Stimulated activated CD4-positive, alpha-beta T cell treated with anti-CD3 and anti-CD28 coated beads, TNF-alpha, amount 100 ng/mL, for 24 hours (primary cell): ENCODE measurements around the gene ADAM19.

Source experiments
- DNase-seq, 3 experiments: peaks; one replicate each; pipeline ENCODE4 v3.0.0-alpha.2; 2020; ENCODE audit warnings: low read depth in 3 of 3

The ADAM19 gene

DNA sequence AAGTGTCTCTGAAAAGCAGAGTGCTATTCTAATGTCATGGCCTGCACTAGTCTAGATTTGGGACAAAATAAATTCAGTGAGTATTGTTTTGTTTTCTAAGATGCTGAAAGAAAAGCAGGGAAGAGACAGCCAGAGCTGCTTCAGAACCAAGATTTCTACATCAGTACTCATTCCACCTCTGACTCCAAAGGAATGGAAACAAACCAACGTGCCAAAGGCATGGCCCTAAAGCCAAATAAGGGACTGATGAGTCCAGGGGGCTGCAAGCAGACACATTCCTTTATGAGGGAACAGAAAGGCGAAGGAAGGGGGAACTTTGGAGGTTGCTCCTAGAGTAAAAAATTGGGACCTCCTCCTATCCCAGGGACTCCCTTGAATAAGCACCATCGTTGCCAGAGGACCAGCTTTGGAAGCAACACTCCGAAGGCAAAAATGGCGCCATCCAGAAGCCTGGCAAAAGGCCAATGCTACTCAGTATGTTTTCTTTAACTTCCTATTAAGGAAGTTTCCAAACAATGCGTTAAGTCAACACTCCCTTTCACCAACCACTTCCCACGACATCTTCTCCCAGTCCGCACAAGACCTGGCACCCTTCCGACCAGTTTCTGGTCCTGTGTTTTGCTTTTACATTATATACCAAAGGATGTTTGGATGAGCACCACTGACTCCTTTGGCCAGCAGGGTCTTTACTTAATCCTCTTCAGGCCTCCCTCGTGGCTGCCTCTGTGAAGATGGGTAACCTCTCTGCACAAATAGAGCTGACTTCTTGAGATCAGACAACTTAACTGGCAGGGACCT is 31.6 kb downstream of the ADAM19 start:
- DNase-seq, result peak in 1 of 3 experiments; percentile 5

DNA sequence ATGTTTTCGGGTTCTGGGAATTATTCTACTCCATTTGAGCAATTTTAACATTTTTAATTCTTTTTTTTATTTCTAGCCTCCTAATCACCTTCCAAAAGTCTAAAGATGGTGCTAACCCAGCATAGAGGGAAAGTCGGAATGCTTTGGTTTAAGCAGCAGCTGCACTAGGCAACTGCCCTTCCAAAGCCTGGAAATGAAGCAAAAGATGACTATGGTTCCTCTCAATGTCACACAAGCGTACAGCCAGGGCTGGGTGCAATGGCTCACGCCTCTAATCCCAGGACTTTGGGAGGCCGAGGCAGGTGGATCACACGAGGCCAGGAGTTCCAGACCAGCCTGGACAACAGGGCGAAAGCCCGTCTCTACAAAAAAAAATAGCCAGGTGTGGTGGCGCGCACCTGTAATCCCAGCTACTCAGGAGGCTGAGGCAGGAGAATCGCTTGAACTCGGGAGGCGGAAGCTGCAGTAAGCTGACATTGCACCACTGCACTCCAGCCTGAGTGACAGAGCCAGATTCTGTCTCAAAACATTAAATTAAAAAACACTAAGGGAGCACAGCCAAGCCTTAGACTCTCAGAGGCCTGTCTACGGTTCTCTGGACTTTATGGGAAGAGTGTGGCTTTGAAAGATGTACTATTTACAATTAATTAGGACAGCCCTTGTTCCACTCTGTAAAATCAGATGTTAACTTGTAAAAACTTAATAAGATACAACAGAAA is 33.1 kb downstream of the ADAM19 start:
- no peak for DNase-seq

DNA sequence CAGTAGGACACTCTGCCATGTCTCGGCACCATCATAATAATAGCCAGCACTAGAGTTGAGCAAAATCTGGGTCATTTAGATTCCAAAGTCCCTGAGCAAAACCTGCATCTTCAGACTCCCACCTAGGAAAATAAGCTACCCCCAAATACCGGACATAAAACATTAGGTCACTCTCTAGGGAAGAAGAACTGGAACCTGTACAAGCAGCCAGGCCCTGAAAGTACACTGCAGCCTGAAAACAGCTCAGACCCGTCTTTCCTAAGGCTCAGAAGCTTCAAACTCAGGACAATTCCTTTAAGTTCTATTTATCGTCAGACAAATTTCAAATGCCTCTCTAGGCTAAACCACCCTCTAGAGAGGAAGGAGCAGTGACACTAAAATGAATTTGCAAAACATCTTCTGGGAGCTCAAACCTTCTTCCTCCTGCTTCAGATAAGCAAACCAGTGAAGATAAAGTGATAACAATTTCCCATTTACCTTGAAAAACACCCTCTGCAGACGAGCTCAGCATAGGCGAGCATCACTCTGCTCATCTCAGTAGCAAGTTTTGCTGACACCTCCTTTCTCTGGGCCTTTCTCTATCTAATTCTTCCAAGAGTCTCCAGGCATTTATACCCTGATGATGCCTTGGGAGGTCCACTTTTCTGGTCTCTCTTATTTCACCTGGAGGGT is 34.0 kb downstream of the ADAM19 start:
- no peak for DNase-seq

DNA sequence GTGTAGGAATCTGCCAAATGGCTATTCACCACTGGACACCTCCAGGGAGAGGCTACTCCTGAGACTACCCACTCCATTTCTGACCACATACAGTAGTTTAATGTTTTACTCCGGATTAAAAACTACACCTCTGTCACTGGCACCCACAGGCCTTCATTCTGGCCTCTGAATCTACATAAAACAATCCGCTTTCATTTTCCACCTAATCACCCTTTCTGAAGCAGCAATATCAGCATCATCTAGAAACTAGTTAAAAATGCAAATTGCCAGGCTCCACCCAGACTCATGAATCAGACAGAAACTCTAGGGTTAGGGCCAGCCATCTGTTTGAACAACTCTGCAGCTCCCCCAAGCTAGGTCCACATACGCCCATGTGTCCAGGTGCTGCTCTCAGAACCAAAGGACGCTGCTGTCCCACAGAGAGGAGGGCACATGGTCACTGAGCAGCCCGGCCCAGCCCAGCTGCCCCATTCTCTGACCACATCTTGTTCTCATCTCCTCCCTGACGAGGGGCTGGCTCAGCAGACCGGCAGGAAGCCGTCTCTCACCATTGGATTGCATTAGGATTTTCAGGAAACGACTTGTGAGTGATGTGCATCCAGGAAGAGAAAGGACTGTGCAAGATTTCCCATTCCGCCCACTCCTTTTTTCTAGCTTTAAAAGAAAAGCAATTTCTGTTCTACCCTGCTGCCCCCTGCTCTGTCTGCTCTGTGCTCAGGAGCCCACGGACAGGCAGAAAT is 34.7 kb downstream of the ADAM19 start:
- DNase-seq, result peak; percentile 13 to 31 (median 28)

DNA sequence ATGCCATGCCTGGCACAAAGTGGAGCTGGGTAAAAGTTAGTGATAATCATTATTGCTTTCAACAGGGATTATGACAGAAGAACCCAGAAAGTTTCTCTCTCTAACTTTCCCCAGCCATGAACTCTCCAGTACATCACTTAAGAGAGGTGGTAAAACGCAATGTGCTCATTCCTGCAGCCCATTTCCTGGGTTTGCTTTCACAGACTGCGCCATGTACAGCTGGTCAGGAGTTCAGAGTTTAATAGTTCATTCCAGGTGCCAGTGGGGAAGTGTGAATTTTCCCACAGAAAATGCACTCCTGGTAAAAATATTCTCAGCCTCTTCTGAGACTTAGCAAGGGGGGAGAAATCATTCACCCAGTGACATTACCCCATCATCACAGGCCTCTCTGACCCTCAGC is 35.5 kb downstream of the ADAM19 start:
- DNase-seq, result no peak

DNA sequence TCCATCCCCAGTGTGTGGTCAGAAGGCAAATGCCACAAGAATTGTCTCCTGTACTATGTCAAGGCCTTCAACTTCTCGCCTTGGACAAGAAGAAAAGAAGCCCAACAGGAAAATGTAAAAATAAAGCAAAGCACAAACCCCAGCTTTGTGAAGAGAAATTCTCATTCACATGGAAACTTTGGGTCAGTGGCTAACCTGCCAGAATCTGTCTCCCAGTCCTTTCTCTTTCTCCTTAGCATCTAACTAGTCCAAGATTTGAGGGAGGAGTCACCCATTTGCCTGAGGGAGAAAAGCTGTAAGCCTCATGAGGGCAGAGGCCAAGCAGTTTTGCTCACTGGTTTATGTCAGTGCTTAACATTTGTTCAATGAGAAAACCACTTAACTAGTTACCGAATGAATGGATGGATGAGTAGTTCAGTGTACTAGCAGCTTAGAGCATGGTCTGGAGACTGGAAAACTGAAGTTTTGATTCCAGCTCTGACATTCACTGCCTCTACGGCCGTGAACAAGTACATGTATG is 36.0 kb downstream of the ADAM19 start:
- DNase-seq, result no peak

DNA sequence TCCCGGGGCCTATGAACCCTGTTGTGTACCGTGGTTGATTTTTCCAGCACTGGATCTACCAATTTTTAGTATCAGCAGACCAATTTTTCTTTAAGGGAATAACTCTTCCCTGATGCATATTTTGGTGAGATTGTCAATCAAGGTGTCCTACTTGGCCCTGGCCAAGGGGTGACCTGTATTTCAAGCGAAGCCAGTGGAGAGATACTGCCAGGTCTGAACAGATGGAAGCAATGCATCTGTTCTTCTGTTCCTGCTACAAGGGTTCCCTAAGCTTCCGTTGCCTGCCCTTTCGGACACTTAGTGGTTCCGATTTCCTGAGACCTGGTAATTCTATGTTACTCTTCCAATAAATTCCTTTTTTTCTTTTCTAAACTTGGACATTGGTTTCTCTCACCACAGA is 37.3 kb downstream of the ADAM19 start:
- DNase-seq, result no peak

DNA sequence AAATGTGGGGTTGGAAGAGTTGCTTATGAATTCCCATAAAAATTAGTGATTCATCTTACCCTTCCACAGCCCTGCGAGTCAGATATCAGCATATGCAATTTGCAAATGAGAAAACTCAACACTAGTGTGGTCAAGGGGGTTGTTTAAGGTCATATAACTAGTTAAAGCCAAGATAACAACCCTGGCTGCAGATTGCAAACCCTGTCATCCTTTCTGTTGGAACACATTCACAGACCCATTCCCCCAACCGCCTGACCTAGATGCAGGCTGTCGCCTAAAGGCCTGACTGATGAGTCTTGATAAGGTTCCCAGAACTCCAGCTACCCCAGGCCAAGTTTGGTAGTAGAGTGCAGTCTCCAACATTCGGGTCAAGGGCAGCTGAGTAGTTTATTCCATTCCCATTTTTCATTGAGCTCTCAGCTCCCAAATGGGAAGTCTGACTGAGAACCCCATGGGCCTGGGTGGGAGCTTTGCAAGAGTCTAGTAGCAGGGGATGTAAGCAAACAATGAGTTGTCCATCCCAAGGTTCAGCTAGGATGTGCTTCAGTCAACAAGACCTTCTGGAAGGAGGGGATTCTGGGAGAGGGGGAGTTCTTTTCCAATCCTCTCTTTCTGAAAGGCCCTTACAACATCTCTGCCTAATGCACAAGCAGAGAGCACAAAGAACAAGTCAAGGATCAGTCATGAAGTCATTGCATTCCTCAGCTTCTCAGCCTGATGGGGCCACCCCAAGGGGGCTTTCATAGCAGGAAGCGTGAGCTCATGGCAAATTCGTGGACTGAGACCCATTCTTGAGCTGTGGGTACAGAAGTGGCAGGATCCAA is 40.3 kb downstream of the ADAM19 start:
- DNase-seq, result no peak

GRCh38 chr5:157533011-157533481 is 42.5 kb downstream of the ADAM19 start:
- no peak for DNase-seq

DNA sequence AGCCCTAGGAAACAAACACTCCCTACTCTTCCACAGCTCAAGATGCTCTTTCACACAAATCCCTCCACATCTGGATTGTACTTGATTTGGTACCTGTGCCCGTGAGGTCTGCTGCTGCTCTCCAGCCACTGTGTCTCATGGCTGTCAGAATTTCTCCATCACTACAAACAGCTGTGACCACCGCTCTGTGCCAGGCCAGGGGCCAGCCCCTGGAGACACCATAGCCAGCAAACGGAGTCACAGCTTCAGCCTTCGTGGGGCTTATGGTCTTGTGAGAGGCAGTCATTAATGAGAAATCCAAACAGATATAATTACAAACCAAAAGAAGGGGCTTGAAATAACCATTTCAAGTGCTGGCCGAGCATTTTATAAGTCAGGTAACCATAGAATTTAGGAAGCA is 43.6 kb downstream of the ADAM19 start:
- DNase-seq, result no peak

GRCh38 chr5:157530226-157530972 is 45.2 kb downstream of the ADAM19 start:
- DNase-seq, result no peak

- no peak for DNase-seq
Observed at GRCh38 chr5:157529002-157529401, 46.6 kb downstream of the ADAM19 start.

- DNase-seq, result no peak
Observed at GRCh38 chr5:157528036-157528632, 47.4 kb downstream of the ADAM19 start.

DNA sequence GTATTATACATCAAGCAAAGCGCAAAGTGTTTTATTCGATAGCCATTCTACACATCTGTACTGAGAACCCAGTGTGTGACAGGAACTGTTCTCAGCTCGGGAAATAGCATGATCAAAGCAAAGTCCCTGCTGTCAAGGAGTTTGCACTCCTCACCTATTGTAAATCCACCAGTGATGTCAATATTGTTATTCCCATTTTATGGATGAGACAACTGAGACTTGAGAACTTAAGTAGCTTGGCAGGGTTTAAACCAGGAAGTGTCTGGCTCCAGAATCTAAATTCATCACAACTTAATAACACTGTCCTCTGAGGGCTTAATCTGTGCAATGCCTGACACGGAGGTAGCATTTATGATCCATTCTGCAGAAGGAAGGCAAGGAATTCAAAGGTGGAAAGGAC is 50.7 kb downstream of the ADAM19 start:
- DNase-seq, result no peak

DNA sequence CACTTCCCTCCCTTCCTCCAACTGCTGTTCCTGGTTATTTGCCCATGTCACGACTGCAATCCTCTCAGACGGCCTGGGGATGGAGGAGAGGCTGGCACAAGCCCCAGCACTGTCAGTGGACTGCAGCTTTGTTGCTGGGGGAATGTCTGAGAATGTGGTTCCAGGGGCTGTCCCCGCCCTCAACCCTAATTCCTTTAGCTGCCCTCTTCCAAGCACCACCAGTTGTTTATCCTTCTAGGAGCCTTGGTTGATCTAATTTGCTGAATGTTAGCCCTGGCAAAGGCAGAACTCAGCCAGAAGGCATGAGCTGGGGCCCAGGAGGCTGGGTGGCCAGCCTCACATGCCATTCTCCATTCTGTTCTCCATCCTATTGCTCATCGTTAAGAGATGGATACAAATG is 51.6 kb downstream of the ADAM19 start:
- DNase-seq, result no peak

DNA sequence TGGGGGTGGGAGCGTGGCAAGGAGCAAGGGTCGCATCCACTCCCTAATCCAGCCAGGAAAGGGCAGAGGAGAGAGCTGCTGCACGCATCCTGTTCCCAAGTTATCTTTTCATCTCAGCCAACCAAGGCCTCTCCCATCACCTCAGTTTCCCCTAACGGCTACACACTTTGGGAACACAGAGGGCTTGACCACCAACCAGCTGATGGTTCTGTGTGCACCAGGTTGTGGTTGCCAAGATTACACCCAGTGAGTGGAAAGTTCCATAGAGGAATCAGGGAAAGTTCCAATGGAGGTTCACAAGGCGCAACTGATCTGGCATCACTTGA is 53.9 kb downstream of the ADAM19 start:
- no peak for DNase-seq

DNA sequence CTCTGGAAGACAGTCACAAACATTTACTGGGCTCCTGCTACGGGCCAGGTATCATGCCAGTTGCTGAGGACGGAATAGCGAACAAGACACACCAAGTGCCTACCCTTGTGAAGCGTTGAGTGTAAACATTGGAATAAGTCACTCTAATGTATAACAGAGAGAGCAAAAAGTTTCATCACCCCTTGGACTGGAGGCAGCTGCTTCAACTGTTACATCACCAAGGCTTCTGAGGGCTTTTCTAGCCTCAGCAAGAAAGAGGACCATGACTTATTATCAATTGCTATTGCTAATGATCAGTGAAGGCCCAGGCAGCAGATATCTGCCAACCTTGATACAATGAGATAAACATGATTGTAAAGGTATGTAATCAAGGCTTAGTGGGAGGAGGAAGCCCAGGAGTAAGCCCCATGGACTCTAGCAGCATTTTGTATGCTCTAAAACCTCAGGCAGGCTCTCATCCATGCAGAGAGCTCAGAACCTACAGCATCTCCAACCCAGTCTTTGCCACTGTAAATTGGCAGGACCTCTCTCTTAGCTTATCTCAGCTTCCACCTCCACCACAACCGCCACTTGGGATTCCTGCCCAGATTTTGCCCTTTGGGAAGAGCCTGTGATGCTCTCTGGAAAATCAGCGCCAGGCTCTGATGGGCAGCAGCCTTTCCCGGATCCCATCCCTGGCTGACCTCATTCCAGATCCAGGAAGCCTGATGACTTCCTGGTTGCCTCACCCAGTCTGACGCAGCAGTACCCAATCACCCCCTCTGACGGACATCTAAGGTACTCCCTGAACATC is 54.5 kb downstream of the ADAM19 start:
- DNase-seq, result no peak

- DNase-seq, result no peak
Observed at GRCh38 chr5:157519579-157520253, 55.9 kb downstream of the ADAM19 start.
